Gastrocnemius medialis (tissue), 4 donors: Measurements from ENCODE around the gene LMF2.

Experiments used
- POLR2A ChIP-seq, 2 donors: fragments of 450-650 bp; IDR thresholded peaks; one replicate each; pipeline ENCODE4 v1.6.1; 2017; ENCODE audit warnings: antibody characterized with exemption in 2 of 2, mild to moderate bottlenecking in 2 of 2, moderate library complexity in 2 of 2
- TF ChIP-seq, protein P1 (sequence below), 5 experiments: fragments of 450-650 bp in 3 of 5; fragments of 200-600 bp in 2 of 5; sonication (generic) in 2 of 5; IDR thresholded peaks in 4 of 5; conservative IDR thresholded peaks in 1 of 5; 1 replicate in 4 of 5; 2 replicates in 1 of 5; pipeline ENCODE4 v1.5.1; 2016 to 2019; ENCODE audit warnings: antibody characterized with exemption in 5 of 5, mild to moderate bottlenecking in 3 of 5, moderate library complexity in 3 of 5

DNA sequence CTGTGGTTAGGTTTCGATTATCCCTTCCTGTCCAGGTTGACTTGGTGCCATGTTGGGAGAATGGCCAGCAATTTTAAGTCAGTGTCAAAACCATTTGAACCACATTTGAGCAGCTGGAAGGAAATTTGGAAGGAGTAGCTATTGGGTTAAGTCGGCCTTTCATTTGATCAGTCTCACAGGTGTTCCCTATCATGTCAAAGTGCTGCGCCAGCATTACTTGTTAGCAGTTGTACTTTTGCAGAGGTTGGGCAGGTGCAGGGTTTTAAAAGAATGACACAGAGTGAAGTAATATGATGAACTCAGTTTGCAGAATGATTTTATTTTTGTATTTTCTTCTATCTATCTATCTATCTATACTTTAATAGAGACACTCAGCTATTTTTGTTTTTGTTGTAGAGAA lies 28.7 kb upstream of the LMF2 start:
- TF ChIP-seq, protein P1, sequence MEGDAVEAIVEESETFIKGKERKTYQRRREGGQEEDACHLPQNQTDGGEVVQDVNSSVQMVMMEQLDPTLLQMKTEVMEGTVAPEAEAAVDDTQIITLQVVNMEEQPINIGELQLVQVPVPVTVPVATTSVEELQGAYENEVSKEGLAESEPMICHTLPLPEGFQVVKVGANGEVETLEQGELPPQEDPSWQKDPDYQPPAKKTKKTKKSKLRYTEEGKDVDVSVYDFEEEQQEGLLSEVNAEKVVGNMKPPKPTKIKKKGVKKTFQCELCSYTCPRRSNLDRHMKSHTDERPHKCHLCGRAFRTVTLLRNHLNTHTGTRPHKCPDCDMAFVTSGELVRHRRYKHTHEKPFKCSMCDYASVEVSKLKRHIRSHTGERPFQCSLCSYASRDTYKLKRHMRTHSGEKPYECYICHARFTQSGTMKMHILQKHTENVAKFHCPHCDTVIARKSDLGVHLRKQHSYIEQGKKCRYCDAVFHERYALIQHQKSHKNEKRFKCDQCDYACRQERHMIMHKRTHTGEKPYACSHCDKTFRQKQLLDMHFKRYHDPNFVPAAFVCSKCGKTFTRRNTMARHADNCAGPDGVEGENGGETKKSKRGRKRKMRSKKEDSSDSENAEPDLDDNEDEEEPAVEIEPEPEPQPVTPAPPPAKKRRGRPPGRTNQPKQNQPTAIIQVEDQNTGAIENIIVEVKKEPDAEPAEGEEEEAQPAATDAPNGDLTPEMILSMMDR (IDR thresholded peaks at IDR 0.05 in 4 of 5, conservative IDR thresholded peaks at IDR 0.05 in 1 of 5) = no peak
- no peak for TF ChIP-seq POLR2A (IDR thresholded peaks at IDR 0.05)
